ENCODE results near the gene BORCS5. TPM values are rescaled to one million over a fixed set of nuclear protein-coding genes. Genes with fewer than 3 reads are reported as not detected.
"Not testable (repeated sequence)": the region's sequence is repeated elsewhere in the genome, so short reads cannot be mapped to it uniquely, and the experiment has no call there.

BORCS5 gene
- polyA plus RNA-seq, 1 donor: 7.2 TPM

DNA sequence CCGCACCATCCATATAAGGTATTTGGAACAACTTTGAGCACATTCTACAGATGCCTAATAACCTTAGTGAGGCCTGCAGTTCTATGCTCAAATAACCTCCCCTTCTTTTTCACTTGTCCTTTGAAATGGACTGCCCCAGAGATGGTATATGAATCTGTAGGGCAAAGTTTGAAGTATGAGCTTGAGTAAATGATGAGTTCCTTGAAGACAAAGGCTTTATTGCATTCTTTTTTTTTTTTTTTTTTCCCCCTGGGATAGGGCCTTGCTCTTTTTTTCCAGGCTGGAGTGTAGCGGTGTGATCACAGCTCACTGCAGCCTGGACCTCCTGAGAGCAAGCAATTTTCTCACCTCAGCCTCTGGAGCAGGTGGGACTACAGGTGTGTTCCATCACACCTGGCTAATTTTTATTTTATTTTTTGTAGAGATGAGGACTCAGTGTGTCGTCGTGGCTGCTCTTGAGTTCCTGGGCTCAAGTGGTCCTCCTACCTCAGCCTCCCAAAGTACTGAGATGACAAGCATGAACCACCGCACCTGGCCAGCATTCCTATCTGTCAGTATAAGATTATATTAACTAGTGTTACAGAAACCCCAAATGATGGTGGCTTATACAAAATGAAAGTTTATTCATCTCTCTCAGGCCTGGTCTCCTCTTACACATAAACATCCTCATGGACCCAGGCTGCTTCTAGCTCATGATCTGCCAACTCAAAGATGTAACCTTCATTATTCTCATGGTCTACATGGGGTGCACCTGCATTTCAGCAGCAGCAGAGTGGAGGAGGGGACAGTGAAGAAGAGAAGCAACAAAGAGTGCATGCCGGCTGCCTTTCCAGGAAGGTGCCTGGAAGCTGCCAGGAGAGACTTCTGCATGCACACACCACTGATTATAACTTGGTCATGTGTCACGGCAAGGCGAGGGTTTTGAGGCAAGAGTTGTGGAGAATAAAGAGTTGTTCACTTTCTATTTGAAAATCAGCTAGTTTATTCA, 104.4 kb downstream of the BORCS5 start:
- DNase-seq (ENCODE audit: low read depth): no peak

- DNase-seq (ENCODE audit: low read depth): no peak
Measured at GRCh38 chr12:12461923-12462315, 105.0 kb downstream of the BORCS5 start.

DNA sequence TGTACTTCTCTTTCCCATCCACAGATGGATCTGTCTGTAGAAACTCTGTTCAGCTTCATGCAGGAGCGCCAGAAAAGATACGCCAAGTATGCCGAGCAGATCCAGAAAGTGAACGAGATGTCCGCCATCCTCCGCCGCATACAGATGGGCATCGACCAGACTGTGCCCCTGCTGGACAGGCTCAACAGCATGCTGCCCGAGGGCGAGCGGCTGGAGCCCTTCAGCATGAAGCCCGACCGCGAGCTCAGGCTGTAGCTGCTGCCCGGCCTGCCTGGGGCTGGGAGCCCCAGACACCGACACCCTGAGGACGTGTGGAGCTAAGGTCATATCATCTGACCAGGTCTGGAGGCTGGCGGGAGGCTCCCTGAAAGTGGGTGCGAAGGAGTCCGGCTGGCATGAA, 108.6 kb downstream of the BORCS5 start:
- DNase-seq (ENCODE audit: low read depth): no peak

DNA sequence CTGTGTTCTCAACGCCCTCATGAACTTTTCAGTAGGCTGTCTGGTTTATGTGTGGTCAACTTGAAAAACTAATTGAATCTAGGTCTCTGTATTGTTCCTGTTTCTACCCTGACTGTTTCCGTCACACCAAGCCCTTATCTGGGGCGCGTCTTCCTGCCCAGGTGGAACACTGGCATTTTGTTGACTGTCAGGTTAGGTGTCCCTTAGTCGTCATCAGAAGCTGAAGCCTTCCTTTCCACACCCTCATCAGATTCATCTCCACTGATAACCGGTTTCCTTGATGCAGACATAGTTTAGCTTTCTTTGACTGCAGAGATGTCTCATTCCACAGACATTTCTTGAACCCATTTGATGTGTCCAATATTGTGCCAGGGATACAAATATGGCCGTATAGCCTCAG, 109.3 kb downstream of the BORCS5 start:
- DNase-seq (ENCODE audit: low read depth): no peak

- no peak for DNase-seq (ENCODE audit: low read depth)
Measured at GRCh38 chr12:12467264-12467663, 110.4 kb downstream of the BORCS5 start.

- no peak for DNase-seq (ENCODE audit: low read depth)
Measured at GRCh38 chr12:12467688-12468261, 110.9 kb downstream of the BORCS5 start.

GRCh38 chr12:12468575-12468974, 111.7 kb downstream of the BORCS5 start:
- no peak for DNase-seq (ENCODE audit: low read depth)

DNA sequence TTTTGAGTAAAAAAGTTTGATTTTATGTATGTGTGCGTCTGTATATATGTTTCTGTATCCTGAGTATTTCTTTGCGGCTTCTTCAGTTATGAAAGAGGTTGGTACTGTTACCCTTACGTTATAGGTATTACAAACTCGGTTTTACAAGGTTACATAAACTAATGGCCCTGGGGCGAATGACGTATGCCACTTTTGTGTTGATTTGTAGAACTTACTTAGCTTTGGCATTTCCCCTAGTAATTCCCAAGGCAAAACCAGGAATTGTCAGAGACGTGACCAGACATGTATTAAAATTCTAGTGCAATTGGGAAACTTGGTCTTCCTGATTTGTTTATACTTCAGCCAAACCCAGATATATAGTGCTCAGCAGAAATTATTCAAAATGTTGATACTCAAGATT, 112.5 kb downstream of the BORCS5 start:
- DNase-seq (ENCODE audit: low read depth): no peak

DNA sequence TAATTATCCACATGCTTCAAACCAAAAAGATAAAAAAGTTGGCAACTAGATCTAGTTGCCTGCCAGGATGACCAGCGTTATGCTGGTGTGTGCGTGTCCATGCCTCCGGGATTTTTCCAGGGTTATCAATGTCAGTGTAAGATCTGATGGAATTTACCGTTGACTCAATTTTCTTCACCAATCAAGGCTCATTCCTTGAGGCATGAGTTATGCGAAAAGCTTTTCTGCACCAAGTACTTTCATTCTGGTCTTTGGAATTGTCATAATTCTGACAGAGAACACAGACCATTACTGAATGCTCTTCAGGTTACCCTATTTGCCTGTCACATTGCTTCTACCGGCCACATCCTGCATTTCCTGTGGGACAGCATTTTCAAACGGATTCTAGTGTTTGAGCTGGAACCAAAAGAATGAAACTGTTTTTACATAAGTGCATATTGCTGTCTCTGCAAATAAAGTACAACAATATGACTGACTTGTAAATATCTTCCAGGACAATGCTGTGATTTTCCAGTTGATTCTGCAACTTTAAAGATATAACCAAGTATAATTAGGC, 114.0 kb downstream of the BORCS5 start:
- DNase-seq (ENCODE audit: low read depth): no peak

GRCh38 chr12:12471982-12472961, 115.4 kb downstream of the BORCS5 start:
- not testable (repeated sequence) for DNase-seq (ENCODE audit: low read depth)

DNA sequence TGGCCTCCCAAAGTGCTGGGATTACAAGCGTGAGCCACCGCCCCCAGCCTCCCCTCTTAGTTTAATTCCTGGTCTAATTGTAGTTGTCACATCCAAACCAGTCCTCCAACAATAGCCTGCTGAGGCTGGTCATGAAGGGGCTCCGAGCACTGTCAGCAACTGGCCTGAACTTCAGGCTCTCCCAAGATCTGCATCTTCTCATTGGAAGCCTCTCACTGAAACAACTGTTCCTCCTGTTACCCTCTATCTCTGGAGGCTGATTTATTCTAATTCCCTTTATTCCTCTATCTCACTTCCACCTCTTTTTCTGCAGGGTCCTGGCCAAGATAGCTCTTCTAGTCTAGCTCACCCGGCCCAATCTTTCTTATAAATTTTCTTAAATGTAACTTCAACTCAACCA, 116.3 kb downstream of the BORCS5 start:
- DNase-seq (ENCODE audit: low read depth): no peak

DNA sequence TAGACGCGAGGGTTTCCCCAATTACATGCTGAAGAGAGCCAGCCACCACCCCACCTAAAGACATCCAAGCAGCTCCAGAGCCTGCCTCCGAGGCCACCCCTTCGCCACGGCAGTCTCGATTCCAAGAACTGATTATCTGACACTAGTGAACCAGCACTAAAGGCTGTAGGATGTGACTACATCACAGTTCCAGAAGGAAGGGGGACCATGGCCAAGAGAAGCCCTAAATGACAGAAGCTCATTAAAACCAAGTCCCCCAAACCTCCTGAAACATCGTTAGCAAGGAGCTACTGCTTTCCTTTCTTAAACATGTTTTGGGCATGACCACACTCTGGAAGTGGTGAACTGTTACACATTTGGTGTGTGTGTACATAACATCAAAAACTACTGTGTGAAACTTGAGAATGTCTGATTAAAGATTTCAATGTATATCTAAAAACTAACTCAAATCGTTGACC, 117.6 kb downstream of the BORCS5 start:
- no peak for DNase-seq (ENCODE audit: low read depth)

DNA sequence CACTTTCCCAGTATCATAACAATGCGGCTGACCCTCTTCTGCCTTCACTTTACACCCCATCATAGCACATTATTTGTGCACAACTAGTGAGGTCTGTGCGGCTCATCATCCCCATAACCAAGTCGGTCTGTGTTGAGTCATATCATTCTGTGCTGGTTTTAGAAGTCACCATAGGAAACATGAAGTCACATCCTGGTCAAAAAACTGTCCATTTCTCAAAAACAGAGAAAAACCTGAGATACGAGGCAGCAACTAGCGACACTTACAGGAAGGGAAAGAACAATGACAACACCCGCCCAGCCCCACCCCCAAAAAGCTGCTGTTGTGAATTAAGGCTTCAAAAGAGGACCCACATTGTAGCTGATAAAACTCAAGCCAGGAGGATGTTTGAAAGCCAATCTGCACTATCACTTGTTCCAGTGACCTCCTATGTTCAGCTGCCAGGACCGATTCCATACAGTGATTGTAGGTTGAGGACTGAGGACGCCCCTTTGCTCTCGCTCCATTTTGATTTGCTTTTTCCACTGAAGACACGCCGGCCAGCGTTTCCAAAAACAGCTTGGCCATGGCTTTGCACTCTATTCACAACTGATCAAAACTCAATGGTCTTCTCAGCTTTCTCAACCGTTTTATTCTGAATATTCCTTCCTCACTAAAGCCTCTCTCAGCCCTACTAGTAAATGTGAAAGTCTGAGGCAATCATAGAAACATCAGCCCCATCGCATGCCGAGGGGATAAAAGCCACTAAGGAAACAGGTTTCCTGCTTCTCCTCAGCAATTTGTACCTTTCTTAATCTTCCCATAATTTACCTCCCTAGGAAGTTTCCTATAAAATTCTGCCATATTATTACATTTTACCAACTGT, 118.3 kb downstream of the BORCS5 start:
- no peak for DNase-seq (ENCODE audit: low read depth)

DNA sequence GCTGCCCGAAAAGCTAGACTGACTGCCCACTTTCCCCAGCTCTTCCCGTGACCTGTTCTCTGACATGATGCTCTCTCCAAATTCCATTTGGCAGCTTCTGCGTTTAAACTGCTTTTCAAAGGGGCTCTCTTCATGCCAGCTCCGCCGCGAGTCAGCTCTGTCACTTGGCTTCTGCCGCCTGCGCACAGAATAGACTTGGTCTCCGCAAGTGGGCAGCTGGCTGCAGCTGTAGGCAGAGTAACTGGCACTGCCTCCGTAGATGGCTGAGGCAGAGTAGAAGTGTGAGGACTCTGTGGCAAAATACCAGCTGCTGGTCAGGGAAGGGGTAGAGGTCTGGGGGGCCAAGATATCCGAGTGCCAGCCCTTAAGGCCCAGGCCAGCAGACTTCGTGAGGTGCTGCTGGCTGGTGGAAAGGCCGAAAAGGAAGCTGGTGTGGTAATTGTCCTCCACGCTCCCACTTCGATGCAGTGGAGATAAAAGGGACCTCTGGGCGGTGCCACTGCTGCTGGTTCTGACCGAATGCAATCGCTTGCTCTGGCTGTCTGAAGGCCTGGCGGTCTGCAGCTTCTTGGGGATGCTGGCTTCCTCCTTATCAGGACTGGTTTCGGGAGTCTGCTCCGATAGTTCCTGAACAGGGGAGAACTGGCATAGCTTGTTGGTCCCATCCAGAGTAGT, 120.1 kb downstream of the BORCS5 start:
- no peak for DNase-seq (ENCODE audit: low read depth)

- no peak for DNase-seq (ENCODE audit: low read depth)
Measured at GRCh38 chr12:12477532-12477890, 120.6 kb downstream of the BORCS5 start.

DNA sequence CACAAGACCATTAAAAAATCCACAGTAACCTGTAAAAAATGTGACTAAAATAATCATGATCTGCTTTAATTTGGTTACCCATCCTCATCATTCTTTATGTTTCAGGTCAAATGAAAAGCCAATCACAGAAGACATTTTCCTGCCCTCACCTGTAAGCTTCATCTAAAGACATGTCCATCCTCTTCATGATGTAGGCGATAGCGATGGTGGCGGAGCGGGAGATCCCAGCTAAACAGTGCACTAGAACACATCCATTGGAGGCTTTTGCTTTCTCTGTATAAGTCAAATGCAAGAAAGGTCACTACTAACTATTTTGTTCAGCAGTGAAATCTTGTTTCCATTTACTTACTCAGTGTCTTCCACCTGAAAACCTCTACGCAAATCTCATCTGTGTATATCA, 123.2 kb downstream of the BORCS5 start:
- DNase-seq (ENCODE audit: low read depth): no peak

DNA sequence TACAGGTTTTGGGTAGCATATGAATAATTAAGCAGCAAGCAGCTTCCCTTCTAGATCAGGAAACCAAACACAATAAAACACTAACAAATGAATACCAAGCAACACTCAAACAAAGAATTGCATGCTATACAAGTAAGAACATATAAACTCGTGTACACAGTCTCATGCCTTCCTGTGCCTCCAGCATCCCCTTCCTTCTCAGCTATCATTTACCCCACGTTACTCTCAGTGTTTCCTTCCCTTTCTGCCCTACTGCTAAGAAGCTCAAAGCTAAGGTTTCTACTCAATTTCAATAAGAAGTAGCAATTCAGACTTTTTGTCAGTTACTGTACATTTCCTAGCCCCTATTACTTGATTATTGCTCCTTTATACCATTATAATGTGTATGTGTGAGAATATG, 124.8 kb downstream of the BORCS5 start:
- no peak for DNase-seq (ENCODE audit: low read depth)

DNA sequence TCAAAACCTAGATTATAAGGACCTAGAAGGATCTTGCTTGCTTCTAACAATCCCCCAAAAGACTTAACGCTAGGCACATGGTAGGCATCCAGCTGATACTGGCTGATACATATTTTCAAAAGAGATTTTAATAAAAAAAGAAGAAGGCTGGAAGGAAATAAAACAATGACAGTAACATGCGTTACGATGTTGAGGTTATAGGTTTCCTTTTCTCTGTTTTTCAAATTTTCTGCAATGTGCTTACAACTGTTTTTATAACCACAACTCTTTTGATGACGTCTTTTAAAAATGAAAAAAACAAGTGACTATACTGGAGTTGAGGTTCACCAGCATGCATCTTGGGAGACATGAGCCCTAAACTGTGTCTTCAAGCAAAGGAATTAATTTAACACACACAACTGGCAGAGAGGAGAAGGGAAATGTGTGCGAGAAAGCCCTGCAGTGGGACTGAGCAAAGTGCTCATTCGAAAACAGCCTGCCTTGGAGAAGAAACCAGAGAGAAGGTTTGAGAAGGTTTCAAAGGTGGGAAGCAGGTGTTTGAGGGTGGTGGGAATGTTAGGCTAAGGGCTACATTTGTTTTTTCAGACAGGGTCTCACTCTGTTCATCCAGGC, 125.4 kb downstream of the BORCS5 start:
- DNase-seq (ENCODE audit: low read depth): no peak

DNA sequence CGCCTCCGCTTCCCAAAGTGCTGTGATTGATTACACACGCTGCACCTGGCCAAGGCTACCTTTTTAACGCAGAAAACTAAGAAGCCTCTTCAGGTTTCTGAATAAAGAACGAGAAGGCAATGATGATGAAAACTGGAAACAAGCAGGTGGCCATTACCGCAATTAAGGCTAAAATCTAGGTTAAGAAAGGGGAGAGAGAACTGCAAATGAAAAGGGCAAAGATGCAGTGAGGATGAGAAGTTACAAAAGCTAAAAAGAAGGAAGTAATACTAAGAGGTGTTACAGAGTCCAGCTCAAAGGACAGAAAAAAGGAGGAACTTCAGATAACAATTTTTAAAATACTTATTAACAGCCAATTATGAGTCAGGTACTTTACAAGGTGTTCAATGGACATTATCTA, 126.1 kb downstream of the BORCS5 start:
- no peak for DNase-seq (ENCODE audit: low read depth)

GRCh38 chr12:12483438-12483837, 126.6 kb downstream of the BORCS5 start:
- DNase-seq (ENCODE audit: low read depth): no peak

Data from forelimb muscle (tissue), 1 donor.